HG02759 (cell line): ENCODE results near the gene TLCD4.
"Not testable (repeated sequence)": the region's sequence is repeated elsewhere in the genome, so short reads cannot be mapped to it uniquely, and the experiment has no call there.

Experiments used
- ATAC-seq: cut with Tn5 transposase; IDR thresholded peaks from one replicate; pipeline ENCODE4 v1.9.1; 2021; ENCODE audit warnings: mild to moderate bottlenecking, moderate library complexity; ENCODE audit not compliant: unreplicated experiment

The TLCD4 gene

GRCh38 chr1:95145493-95145892, 28.3 kb downstream of the TLCD4 start:
- ATAC-seq, result peak; percentile 43

- peak; percentile 63 for ATAC-seq
Measured at GRCh38 chr1:95146637-95147036, 29.5 kb downstream of the TLCD4 start.

GRCh38 chr1:95154096-95154495, 36.9 kb downstream of the TLCD4 start:
- ATAC-seq, result no peak

- ATAC-seq, result not testable (repeated sequence)
Measured at GRCh38 chr1:95165569-95165968, 48.4 kb downstream of the TLCD4 start.
